Body of pancreas (tissue), 4 donors: ENCODE measurements around the gene GNB5. TPM values are rescaled to one million over a fixed set of nuclear protein-coding genes. Genes with fewer than 3 reads are reported as not detected.

Experiments used
- ATAC-seq: fragments of 150-250 bp; one replicate; pipeline ENCODE4 v1.9.1; 2016
- DNase-seq, 4 donors: peaks; one replicate each; pipeline ENCODE4 v3.0.0-alpha.2; 2019
- H3K27ac ChIP-seq, 4 donors: fragments of 200-600 bp; sonication (generic); 1 replicate in 3 of 4; 2 replicates in 1 of 4; pipeline versions ENCODE4 v1.5.1 to v1.6.1; 2016 to 2019; ENCODE audit warnings: mild to moderate bottlenecking in 1 of 4, mixed read lengths in 1 of 4, moderate library complexity in 1 of 4
- H3K27me3 ChIP-seq, 2 donors: fragments of 200-600 bp; sonication (generic); one replicate each; pipeline ENCODE4 v1.6.0; 2016; ENCODE audit warnings: mild to moderate bottlenecking in 1 of 2
- H3K36me3 ChIP-seq, 2 donors: fragments of 200-600 bp; sonication (generic); replicated peaks in 1 of 2; 2 replicates each; pipeline ENCODE4 v1.5.1; 2016; ENCODE audit warnings: low read depth in 2 of 2; ENCODE audit not compliant: insufficient read depth in 1 of 2
- H3K4me1 ChIP-seq: fragments of 200-600 bp; sonication (generic); one replicate; pipeline ENCODE4 v1.6.0; 2016
- H3K4me3 ChIP-seq, 2 donors: fragments of 200-600 bp; sonication (generic); 1 replicate in 1 of 2; 2 replicates in 1 of 2; pipeline ENCODE4 v1.5.1; 2016 to 2019
- H3K9me3 ChIP-seq, 3 donors: fragments of 200-600 bp; sonication (generic); 1 replicate in 2 of 3; 2 replicates in 1 of 3; pipeline ENCODE4 v1.5.1; 2016
- POLR2A ChIP-seq, 3 donors: fragments of 450-650 bp; IDR thresholded peaks; one replicate each; pipeline ENCODE4 v1.6.1; 2016; ENCODE audit warnings: antibody characterized with exemption in 3 of 3, mild to moderate bottlenecking in 2 of 3
- WGBS, 2 donors: methylation state at CpG; one replicate each; pipeline ENCODE4 v1.1.5; 2017; 5-methylcytosine and 5-hydroxymethylcytosine counted together
- intact Hi-C: fragments of 100-400 bp; cut with DNase I; formaldehyde crosslinking; loops from one replicate; pipeline ENCODE4 v1.15.1; 2023
- total RNA-seq, 2 donors: library from RNA; depleted of rRNA; stranded (reverse); fragments of >200 nt; gene quantifications; one replicate each; pipeline ENCODE4 v1.1.0, GENCODE V29; 2016
- TF ChIP-seq, protein P1 (sequence below), 7 experiments: fragments of 450-650 bp in 4 of 7; fragments of 200-600 bp in 3 of 7; sonication (generic) in 3 of 7; IDR thresholded peaks; one replicate each; pipeline ENCODE4 v1.5.1; 2016 to 2019; ENCODE audit warnings: antibody characterized with exemption in 7 of 7

GNB5 gene
- total RNA-seq, 2 donors from 2014 or later = 15.8 to 25.2 TPM

DNA sequence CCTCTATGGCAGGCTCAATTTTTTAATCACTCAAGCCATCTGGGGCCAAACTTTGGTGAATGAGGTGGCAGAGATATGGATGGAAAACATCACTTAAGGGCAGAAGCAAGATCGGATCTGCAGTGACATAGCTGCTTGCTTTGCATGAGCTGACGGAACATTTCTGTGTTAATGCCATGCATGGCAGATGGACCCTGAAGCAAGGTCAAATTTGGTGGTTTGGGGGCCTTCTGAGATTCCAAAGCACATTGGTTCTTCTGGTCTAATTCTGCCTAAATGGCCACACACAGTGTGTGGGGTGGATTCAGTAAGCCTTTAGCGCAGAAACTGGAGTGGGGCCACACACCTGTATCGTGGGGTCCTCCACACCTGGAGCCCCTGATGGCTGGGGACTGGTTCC lies 40.3 kb downstream of the GNB5 start:
- intact Hi-C loops = no loop called here
- H3K36me3 ChIP-seq = peaks cover 0 to 8% of the 10 kb centered on the region in 2 donors
- no peak for DNase-seq
- H3K27me3 ChIP-seq = no peaks in the 10 kb centered on the region
- no peak overlapping the region for H3K4me3 ChIP-seq
- H3K4me1 ChIP-seq = no peaks in the 10 kb centered on the region
- no peak for TF ChIP-seq POLR2A (IDR thresholded peaks at IDR 0.05)
- TF ChIP-seq, protein P1, sequence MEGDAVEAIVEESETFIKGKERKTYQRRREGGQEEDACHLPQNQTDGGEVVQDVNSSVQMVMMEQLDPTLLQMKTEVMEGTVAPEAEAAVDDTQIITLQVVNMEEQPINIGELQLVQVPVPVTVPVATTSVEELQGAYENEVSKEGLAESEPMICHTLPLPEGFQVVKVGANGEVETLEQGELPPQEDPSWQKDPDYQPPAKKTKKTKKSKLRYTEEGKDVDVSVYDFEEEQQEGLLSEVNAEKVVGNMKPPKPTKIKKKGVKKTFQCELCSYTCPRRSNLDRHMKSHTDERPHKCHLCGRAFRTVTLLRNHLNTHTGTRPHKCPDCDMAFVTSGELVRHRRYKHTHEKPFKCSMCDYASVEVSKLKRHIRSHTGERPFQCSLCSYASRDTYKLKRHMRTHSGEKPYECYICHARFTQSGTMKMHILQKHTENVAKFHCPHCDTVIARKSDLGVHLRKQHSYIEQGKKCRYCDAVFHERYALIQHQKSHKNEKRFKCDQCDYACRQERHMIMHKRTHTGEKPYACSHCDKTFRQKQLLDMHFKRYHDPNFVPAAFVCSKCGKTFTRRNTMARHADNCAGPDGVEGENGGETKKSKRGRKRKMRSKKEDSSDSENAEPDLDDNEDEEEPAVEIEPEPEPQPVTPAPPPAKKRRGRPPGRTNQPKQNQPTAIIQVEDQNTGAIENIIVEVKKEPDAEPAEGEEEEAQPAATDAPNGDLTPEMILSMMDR (IDR thresholded peaks at IDR 0.05) = no peak
- ATAC-seq = no peak
- no peak overlapping the region for H3K27ac ChIP-seq
- WGBS, 2 donors = 76 to 96% methylated on average over 2 to 4 of the region's 4 CpGs
- H3K9me3 ChIP-seq = no peaks in the 10 kb centered on the region

GRCh38 chr15:52150043-52150825 lies 41.0 kb downstream of the GNB5 start:
- Histone ChIP-seq H3K4me3 (no peak overlapping the region), H3K27ac (no peak overlapping the region), H3K27me3 (no peaks in the 10 kb centered on the region), H3K36me3 (peaks cover 0 to 8% of the 10 kb centered on the region in 2 donors), H3K4me1 (no peaks in the 10 kb centered on the region), H3K9me3 (no peaks in the 10 kb centered on the region)
- WGBS, 2 donors = 81 to 90% methylated on average over 7 to 9 of the region's 9 CpGs
- DNase-seq (no peak), ATAC-seq (no peak)
- intact Hi-C loops = no loop called here
- no peak for TF ChIP-seq POLR2A (IDR thresholded peaks at IDR 0.05)

DNA sequence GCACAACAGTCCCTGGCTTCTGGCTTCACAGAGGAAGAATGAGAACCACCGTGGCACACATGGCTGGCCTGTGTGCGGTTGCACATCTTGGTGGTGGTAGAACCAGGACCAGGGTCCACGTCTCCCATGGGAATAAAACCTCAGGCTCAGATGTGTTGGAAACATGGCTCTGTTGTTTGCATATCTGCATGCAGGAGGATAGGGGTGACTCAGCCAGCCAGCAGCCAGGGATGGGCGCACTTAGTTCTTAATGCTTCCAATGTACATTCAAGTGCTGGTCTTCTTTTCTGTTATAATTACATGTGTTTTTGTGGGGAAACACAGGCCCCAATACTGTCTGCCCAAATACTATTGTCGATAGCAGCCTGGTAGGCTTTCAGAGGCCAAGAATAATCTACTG lies 42.8 kb downstream of the GNB5 start:
- DNase-seq = no peak
- 93 to 94% methylated on average over 5 of the region's 5 CpGs for WGBS, 2 donors
- ATAC-seq = no peak
- Histone ChIP-seq H3K9me3 (no peaks in the 10 kb centered on the region), H3K4me1 (no peaks in the 10 kb centered on the region), H3K4me3 (no peak overlapping the region), H3K36me3 (peaks cover 0 to 8% of the 10 kb centered on the region in 2 donors), H3K27ac (no peak overlapping the region), H3K27me3 (no peaks in the 10 kb centered on the region)
- intact Hi-C loops = no loop called here
- TF ChIP-seq, protein P1 (IDR thresholded peaks at IDR 0.05) = no peak
- TF ChIP-seq POLR2A (IDR thresholded peaks at IDR 0.05) = no peak

- WGBS, 2 donors = 76 to 81% methylated on average over 3 of the region's 3 CpGs
Measured at GRCh38 chr15:52146776-52147175, 44.4 kb downstream of the GNB5 start.

GRCh38 chr15:52146261-52146660 lies 44.9 kb downstream of the GNB5 start:
- H3K27me3 ChIP-seq = no peaks in the 10 kb centered on the region
- no peaks in the 10 kb centered on the region for H3K9me3 ChIP-seq
- H3K4me1 ChIP-seq = peaks cover 3% of the 10 kb centered on the region
- ATAC-seq = no peak
- WGBS, 2 donors = 86 to 94% methylated on average over 2 of the region's 2 CpGs
- peaks cover 0 to 6% of the 10 kb centered on the region in 2 donors for H3K36me3 ChIP-seq
- no peak for TF ChIP-seq POLR2A (IDR thresholded peaks at IDR 0.05)
- TF ChIP-seq, protein P1 (IDR thresholded peaks at IDR 0.05) = no peak
- H3K27ac ChIP-seq = no peak overlapping the region
- DNase-seq = no peak
- H3K4me3 ChIP-seq = no peak overlapping the region
- intact Hi-C loops = no loop called here

More at GRCh38 chr15:52146776-52147175, 44.4 kb downstream of the GNB5 start:
- H3K9me3 ChIP-seq = no peaks in the 10 kb centered on the region
- ATAC-seq (no peak), DNase-seq (no peak)
- no peak overlapping the region for H3K27ac ChIP-seq
- H3K4me1 ChIP-seq = peaks cover 3% of the 10 kb centered on the region
- H3K36me3 ChIP-seq = peaks cover 0 to 6% of the 10 kb centered on the region in 2 donors
- TF ChIP-seq POLR2A (IDR thresholded peaks at IDR 0.05) = no peak
- TF ChIP-seq, protein P1 (IDR thresholded peaks at IDR 0.05) = no peak
- intact Hi-C loops = no loop called here
- no peak overlapping the region for H3K4me3 ChIP-seq
- H3K27me3 ChIP-seq = no peaks in the 10 kb centered on the region
